Activated naive CD8-positive, alpha-beta T cell treated with anti-CD3 and anti-CD28 coated beads, Interleukin-2, amount 50 U/mL, for 24 hours (primary cell): ENCODE measurements around the gene ASS1.

ENCODE experiments used
- ATAC-seq: fragments of 150-1000 bp; cut with Tn5 transposase; one replicate; pipeline ENCODE4 v1.10.0; 2021
- DNase-seq: peaks from one replicate; pipeline ENCODE4 v3.0.0; 2021
- H3K27ac Mint-ChIP-seq: one replicate; pipeline ENCODE4 v1.8.0; 2021; ENCODE audit warnings: mild to moderate bottlenecking, mixed read lengths
- H3K27me3 Mint-ChIP-seq: one replicate; pipeline ENCODE4 v1.8.0; 2021; ENCODE audit warnings: mixed read lengths
- H3K36me3 Mint-ChIP-seq: one replicate; pipeline ENCODE4 v1.8.0; 2021; ENCODE audit warnings: low read depth, mixed read lengths
- H3K4me1 Mint-ChIP-seq: one replicate; pipeline ENCODE4 v1.8.0; 2021; ENCODE audit warnings: mixed read lengths
- H3K4me3 Mint-ChIP-seq: one replicate; pipeline ENCODE4 v1.8.0; 2021; ENCODE audit warnings: mild to moderate bottlenecking, moderate library complexity, mixed read lengths
- H3K9me3 Mint-ChIP-seq: one replicate; pipeline ENCODE4 v1.8.0; 2021; ENCODE audit warnings: mixed read lengths

ASS1 gene

GRCh38 chr9:130409246-130409645 lies 35.5 kb upstream of the ASS1 start:
- H3K27me3 Mint-ChIP-seq, result peaks cover 6% of the 10 kb centered on the region
- H3K36me3 Mint-ChIP-seq, result no peaks in the 10 kb centered on the region
- no peak for DNase-seq
- H3K4me3 Mint-ChIP-seq, result no peak overlapping the region
- no peaks in the 10 kb centered on the region for H3K9me3 Mint-ChIP-seq
- H3K27ac Mint-ChIP-seq, result no peak overlapping the region
- no peaks in the 10 kb centered on the region for H3K4me1 Mint-ChIP-seq
- no peak for ATAC-seq

- ATAC-seq, result no peak
These were observed 34.3 kb upstream of the ASS1 start for GRCh38 chr9:130410443-130410842.

GRCh38 chr9:130411566-130411915 lies 33.2 kb upstream of the ASS1 start:
- no peak overlapping the region for H3K4me3 Mint-ChIP-seq
- no peaks in the 10 kb centered on the region for H3K36me3 Mint-ChIP-seq
- ATAC-seq (no peak), DNase-seq (no peak)
- H3K27ac Mint-ChIP-seq, result no peak overlapping the region
- no peaks in the 10 kb centered on the region for H3K4me1 Mint-ChIP-seq
- H3K9me3 Mint-ChIP-seq, result no peaks in the 10 kb centered on the region
- H3K27me3 Mint-ChIP-seq, result peaks cover 8% of the 10 kb centered on the region

More at GRCh38 chr9:130410443-130410842, 34.3 kb upstream of the ASS1 start:
- Mint-ChIP-seq H3K4me3 (no peak overlapping the region), H3K27me3 (peaks cover 6% of the 10 kb centered on the region), H3K36me3 (no peaks in the 10 kb centered on the region), H3K4me1 (no peaks in the 10 kb centered on the region), H3K9me3 (no peaks in the 10 kb centered on the region), H3K27ac (no peak overlapping the region)
- no peak for DNase-seq

GRCh38 chr9:130414081-130414731 lies 30.6 kb upstream of the ASS1 start:
- Mint-ChIP-seq H3K4me3 (no peak overlapping the region), H3K9me3 (no peaks in the 10 kb centered on the region), H3K27me3 (peaks cover 5% of the 10 kb centered on the region), H3K36me3 (no peaks in the 10 kb centered on the region), H3K27ac (no peak overlapping the region), H3K4me1 (no peaks in the 10 kb centered on the region)
- DNase-seq, result no peak
- no peak for ATAC-seq

- DNase-seq (no peak), ATAC-seq (no peak)
- Mint-ChIP-seq H3K9me3 (no peaks in the 10 kb centered on the region), H3K4me1 (no peaks in the 10 kb centered on the region), H3K36me3 (no peaks in the 10 kb centered on the region), H3K4me3 (no peak overlapping the region), H3K27ac (no peak overlapping the region), H3K27me3 (peaks cover 4% of the 10 kb centered on the region)
These were observed 29.6 kb upstream of the ASS1 start for GRCh38 chr9:130414910-130415746.

GRCh38 chr9:130417602-130418001 lies 27.2 kb upstream of the ASS1 start:
- Mint-ChIP-seq H3K27ac (no peak overlapping the region), H3K4me3 (no peak overlapping the region)
- no peak for ATAC-seq

GRCh38 chr9:130418776-130419175 lies 26.0 kb upstream of the ASS1 start:
- ATAC-seq, result no peak
- Mint-ChIP-seq H3K27ac (no peak overlapping the region), H3K4me1 (no peaks in the 10 kb centered on the region), H3K9me3 (no peaks in the 10 kb centered on the region), H3K36me3 (no peaks in the 10 kb centered on the region), H3K27me3 (peaks cover 2% of the 10 kb centered on the region), H3K4me3 (no peak overlapping the region)
- no peak for DNase-seq

More at GRCh38 chr9:130417602-130418001, 27.2 kb upstream of the ASS1 start:
- no peaks in the 10 kb centered on the region for H3K9me3 Mint-ChIP-seq
- DNase-seq, result no peak
- peaks cover 2% of the 10 kb centered on the region for H3K27me3 Mint-ChIP-seq
- H3K36me3 Mint-ChIP-seq, result no peaks in the 10 kb centered on the region
- no peaks in the 10 kb centered on the region for H3K4me1 Mint-ChIP-seq

- DNase-seq (no peak), ATAC-seq (no peak)
- H3K27ac Mint-ChIP-seq, result no peak overlapping the region
- H3K4me1 Mint-ChIP-seq, result no peaks in the 10 kb centered on the region
- H3K9me3 Mint-ChIP-seq, result no peaks in the 10 kb centered on the region
- peaks cover 2% of the 10 kb centered on the region for H3K27me3 Mint-ChIP-seq
- no peak overlapping the region for H3K4me3 Mint-ChIP-seq
- H3K36me3 Mint-ChIP-seq, result no peaks in the 10 kb centered on the region
These were observed 25.2 kb upstream of the ASS1 start for GRCh38 chr9:130419521-130420035.

- ATAC-seq, result no peak
- no peak overlapping the region for H3K27ac Mint-ChIP-seq
- no peaks in the 10 kb centered on the region for H3K36me3 Mint-ChIP-seq
- no peaks in the 10 kb centered on the region for H3K9me3 Mint-ChIP-seq
- no peak overlapping the region for H3K4me3 Mint-ChIP-seq
- H3K27me3 Mint-ChIP-seq, result peaks cover 2% of the 10 kb centered on the region
- no peaks in the 10 kb centered on the region for H3K4me1 Mint-ChIP-seq
- no peak for DNase-seq
These were observed 23.5 kb upstream of the ASS1 start for GRCh38 chr9:130421154-130421801.

GRCh38 chr9:130421802-130422276 lies 22.9 kb upstream of the ASS1 start:
- ATAC-seq (no peak), DNase-seq (no peak)
- H3K36me3 Mint-ChIP-seq, result no peaks in the 10 kb centered on the region

GRCh38 chr9:130422546-130422945 lies 22.2 kb upstream of the ASS1 start:
- H3K27ac Mint-ChIP-seq, result no peak overlapping the region
- no peaks in the 10 kb centered on the region for H3K4me1 Mint-ChIP-seq
- H3K36me3 Mint-ChIP-seq, result no peaks in the 10 kb centered on the region
- ATAC-seq (no peak), DNase-seq (no peak)
- H3K9me3 Mint-ChIP-seq, result no peaks in the 10 kb centered on the region
- H3K4me3 Mint-ChIP-seq, result no peak overlapping the region
- H3K27me3 Mint-ChIP-seq, result no peaks in the 10 kb centered on the region

More at GRCh38 chr9:130421802-130422276, 22.9 kb upstream of the ASS1 start:
- H3K4me1 Mint-ChIP-seq, result no peaks in the 10 kb centered on the region
- H3K4me3 Mint-ChIP-seq, result no peak overlapping the region
- H3K27ac Mint-ChIP-seq, result no peak overlapping the region
- no peaks in the 10 kb centered on the region for H3K9me3 Mint-ChIP-seq
- H3K27me3 Mint-ChIP-seq, result no peaks in the 10 kb centered on the region

GRCh38 chr9:130423272-130423671 lies 21.5 kb upstream of the ASS1 start:
- H3K9me3 Mint-ChIP-seq, result no peaks in the 10 kb centered on the region
- H3K36me3 Mint-ChIP-seq, result no peaks in the 10 kb centered on the region
- no peak overlapping the region for H3K27ac Mint-ChIP-seq
- no peak for DNase-seq
- no peaks in the 10 kb centered on the region for H3K4me1 Mint-ChIP-seq
- H3K27me3 Mint-ChIP-seq, result no peaks in the 10 kb centered on the region
- no peak for ATAC-seq
- H3K4me3 Mint-ChIP-seq, result no peak overlapping the region

- Mint-ChIP-seq H3K9me3 (no peaks in the 10 kb centered on the region), H3K36me3 (no peaks in the 10 kb centered on the region), H3K4me1 (no peaks in the 10 kb centered on the region), H3K4me3 (no peak overlapping the region), H3K27ac (no peak overlapping the region), H3K27me3 (no peaks in the 10 kb centered on the region)
- ATAC-seq (no peak), DNase-seq (no peak)
These were observed 19.9 kb upstream of the ASS1 start for GRCh38 chr9:130424595-130425454.
